ENCODE data around the gene TBC1D22B. TPM values are rescaled to one million over a fixed set of nuclear protein-coding genes. Genes with fewer than 3 reads are reported as not detected.

TBC1D22B gene
- total RNA-seq, 1 donor from 2014 or later, result 16.5 TPM

DNA sequence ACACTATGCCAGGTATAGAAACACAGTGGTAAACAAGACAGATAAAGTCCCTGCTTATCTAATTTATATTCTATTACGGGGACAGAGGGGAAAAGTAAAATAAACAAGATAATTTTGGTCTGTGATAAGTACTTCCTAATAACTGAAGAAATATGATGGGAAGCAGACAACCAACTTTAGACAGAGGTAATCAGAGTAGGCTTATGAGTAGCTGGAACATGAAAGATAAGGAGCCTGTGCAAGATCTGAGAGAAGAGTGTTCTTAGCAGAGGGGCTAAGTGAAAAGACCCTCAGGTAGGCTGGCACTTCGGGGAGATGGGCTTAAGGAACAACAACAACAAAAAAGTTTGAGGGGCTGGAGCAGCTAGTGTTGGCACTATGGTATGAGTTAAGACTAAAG is 100.3 kb downstream of the TBC1D22B start:
- H2AFZ ChIP-seq (replicated peaks), result no peak overlapping the region
- H3K4me3 ChIP-seq, result no peak overlapping the region
- peaks cover 7% of the 10 kb centered on the region for H3K27me3 ChIP-seq
- no peaks in the 10 kb centered on the region for H3K36me3 ChIP-seq
- H3K9me3 Mint-ChIP-seq, result no peaks in the 10 kb centered on the region
- no peak overlapping the region for H3K9ac ChIP-seq
- H3K9me3 ChIP-seq (ENCODE audit: low read depth), result no peaks in the 10 kb centered on the region
- DNase-seq (ENCODE audit: low spot score), result no peak
- peaks cover 59% of the 10 kb centered on the region for H3K79me2 ChIP-seq (ENCODE audit: low read depth)
- H3K4me1 Mint-ChIP-seq, result peaks cover 28% of the 10 kb centered on the region
- peaks cover 5% of the 10 kb centered on the region for H3F3A ChIP-seq (ENCODE audit: low read depth)
- TF ChIP-seq, protein P1, sequence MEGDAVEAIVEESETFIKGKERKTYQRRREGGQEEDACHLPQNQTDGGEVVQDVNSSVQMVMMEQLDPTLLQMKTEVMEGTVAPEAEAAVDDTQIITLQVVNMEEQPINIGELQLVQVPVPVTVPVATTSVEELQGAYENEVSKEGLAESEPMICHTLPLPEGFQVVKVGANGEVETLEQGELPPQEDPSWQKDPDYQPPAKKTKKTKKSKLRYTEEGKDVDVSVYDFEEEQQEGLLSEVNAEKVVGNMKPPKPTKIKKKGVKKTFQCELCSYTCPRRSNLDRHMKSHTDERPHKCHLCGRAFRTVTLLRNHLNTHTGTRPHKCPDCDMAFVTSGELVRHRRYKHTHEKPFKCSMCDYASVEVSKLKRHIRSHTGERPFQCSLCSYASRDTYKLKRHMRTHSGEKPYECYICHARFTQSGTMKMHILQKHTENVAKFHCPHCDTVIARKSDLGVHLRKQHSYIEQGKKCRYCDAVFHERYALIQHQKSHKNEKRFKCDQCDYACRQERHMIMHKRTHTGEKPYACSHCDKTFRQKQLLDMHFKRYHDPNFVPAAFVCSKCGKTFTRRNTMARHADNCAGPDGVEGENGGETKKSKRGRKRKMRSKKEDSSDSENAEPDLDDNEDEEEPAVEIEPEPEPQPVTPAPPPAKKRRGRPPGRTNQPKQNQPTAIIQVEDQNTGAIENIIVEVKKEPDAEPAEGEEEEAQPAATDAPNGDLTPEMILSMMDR (IDR thresholded peaks at IDR 0.05), result no peak
- TF ChIP-seq EZH2phosphoT487 (IDR thresholded peaks at IDR 0.05) (no peak), EZH2 (IDR thresholded peaks at IDR 0.05) (no peak)
- no peak overlapping the region for H3K27ac Mint-ChIP-seq
- H4K20me1 ChIP-seq (ENCODE audit: low read depth), result peaks cover 51% of the 10 kb centered on the region
- H3K36me3 Mint-ChIP-seq, result peaks cover 6% of the 10 kb centered on the region
- H3K27ac ChIP-seq, result no peak overlapping the region
- no peaks in the 10 kb centered on the region for H3K27me3 Mint-ChIP-seq (ENCODE audit: insufficient read depth, low read depth)
- H3K4me1 ChIP-seq, result peaks cover 26% of the 10 kb centered on the region
- H3K4me3 Mint-ChIP-seq, result no peak overlapping the region
- no peak overlapping the region for H3K4me2 ChIP-seq

DNA sequence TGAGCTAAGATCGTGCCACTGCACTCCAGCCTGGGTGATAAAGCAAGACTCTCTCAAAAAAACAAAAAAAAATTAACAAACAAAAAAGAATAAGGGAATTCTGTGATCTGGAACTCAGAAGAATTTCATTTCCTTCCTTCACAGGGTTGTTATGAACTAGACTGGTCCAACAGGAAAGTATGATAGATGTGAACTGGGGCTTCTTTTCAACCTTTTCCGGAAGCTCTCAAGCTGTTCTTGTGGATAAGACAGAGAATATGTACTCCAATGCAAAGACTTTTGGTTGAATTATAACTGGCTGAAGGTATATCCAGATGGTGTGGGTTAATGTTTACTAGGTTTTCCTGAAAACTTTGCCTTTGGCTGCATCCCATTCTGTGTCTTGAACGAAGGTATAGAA is 101.5 kb downstream of the TBC1D22B start:
- Histone ChIP-seq H3K4me2 (no peak overlapping the region), H4K20me1 (ENCODE audit: low read depth) (peaks cover 54% of the 10 kb centered on the region), H3K79me2 (ENCODE audit: low read depth) (peaks cover 59% of the 10 kb centered on the region), H3K36me3 (no peaks in the 10 kb centered on the region), H3K9ac (no peak overlapping the region), H2AFZ (replicated peaks) (no peak overlapping the region), H3K4me1 (peaks cover 27% of the 10 kb centered on the region), H3F3A (ENCODE audit: low read depth) (peaks cover 3% of the 10 kb centered on the region), H3K4me3 (no peak overlapping the region), H3K27me3 (no peaks in the 10 kb centered on the region), H3K9me3 (ENCODE audit: low read depth) (no peaks in the 10 kb centered on the region), H3K27ac (no peak overlapping the region)
- Mint-ChIP-seq H3K36me3 (peaks cover 12% of the 10 kb centered on the region), H3K4me1 (peaks cover 23% of the 10 kb centered on the region), H3K27ac (no peak overlapping the region), H3K27me3 (ENCODE audit: insufficient read depth, low read depth) (no peaks in the 10 kb centered on the region), H3K4me3 (no peak overlapping the region), H3K9me3 (no peaks in the 10 kb centered on the region)
- TF ChIP-seq EZH2phosphoT487 (IDR thresholded peaks at IDR 0.05) (no peak), EZH2 (IDR thresholded peaks at IDR 0.05) (no peak)
- TF ChIP-seq, protein P1 (IDR thresholded peaks at IDR 0.05), result no peak
- no peak for DNase-seq (ENCODE audit: low spot score)

DNA sequence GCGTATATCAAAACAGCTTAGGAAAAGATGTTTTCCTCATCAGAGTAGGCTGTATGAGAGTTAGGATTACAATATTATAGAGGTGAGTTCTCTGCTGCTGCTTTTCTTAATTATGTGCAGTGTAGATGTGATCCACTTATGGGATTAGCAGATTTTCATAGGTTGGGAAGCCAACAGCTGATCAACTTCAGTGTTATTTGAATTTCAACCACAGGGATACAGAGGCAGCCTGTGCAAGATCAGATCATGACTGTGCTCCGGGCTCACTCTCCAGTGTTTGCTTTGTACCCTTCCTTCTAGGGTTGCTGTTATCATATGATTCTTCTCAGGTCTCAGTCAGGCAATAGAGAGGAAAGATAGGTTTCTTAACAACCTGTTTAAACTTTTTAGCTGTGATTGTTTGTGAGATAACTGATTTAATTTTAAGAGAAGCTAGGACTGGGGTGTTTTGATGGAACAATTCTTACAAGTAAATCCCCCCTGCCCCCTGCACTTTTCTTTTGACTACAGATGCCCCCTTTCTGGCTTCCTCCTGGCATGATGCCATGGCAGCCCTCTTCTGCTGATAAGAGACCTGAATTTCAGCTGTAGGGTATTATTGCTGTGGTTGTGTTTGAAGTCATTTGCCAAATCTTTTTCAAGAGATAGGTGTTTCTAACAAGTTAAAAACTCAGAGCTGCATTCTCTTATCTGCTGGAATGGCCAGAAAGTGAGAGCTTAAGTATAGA is 104.7 kb downstream of the TBC1D22B start:
- peaks cover 39% of the 10 kb centered on the region for H3K79me2 ChIP-seq (ENCODE audit: low read depth)
- no peak for DNase-seq (ENCODE audit: low spot score)
- peaks cover 3% of the 10 kb centered on the region for H3K36me3 ChIP-seq
- Mint-ChIP-seq H3K36me3 (peaks cover 12% of the 10 kb centered on the region), H3K4me3 (no peak overlapping the region), H3K27me3 (ENCODE audit: insufficient read depth, low read depth) (no peaks in the 10 kb centered on the region), H3K27ac (no peak overlapping the region), H3K9me3 (no peaks in the 10 kb centered on the region), H3K4me1 (peaks cover 8% of the 10 kb centered on the region)
- peaks cover 46% of the 10 kb centered on the region for H4K20me1 ChIP-seq (ENCODE audit: low read depth)
- no peak overlapping the region for H3K9ac ChIP-seq
- H2AFZ ChIP-seq (replicated peaks), result no peak overlapping the region
- H3K27me3 ChIP-seq, result no peaks in the 10 kb centered on the region
- TF ChIP-seq EZH2phosphoT487 (IDR thresholded peaks at IDR 0.05) (no peak), EZH2 (IDR thresholded peaks at IDR 0.05) (no peak)
- H3K4me1 ChIP-seq, result peaks cover 7% of the 10 kb centered on the region
- H3F3A ChIP-seq (ENCODE audit: low read depth), result no peaks in the 10 kb centered on the region
- H3K4me3 ChIP-seq, result no peak overlapping the region
- no peaks in the 10 kb centered on the region for H3K9me3 ChIP-seq (ENCODE audit: low read depth)
- no peak overlapping the region for H3K4me2 ChIP-seq
- no peak overlapping the region for H3K27ac ChIP-seq

DNA sequence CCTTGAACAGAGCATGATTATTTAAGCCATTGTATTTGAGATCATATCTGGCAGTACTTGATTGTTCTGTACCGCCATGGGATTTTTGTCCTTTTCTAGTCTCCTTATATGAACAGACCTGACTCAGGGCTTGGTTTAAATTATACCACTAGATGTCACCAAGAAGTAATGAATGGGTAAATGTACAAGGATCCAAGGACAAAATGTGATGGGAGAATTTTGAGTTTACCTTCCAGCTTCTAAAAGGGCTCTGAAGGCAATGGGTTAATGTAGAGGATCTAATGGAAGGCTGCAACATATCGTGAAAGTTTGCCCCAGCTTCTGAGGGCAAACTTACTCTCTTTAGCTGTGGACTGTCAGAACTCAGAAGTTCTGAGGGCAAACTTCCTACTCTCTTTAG is 108.2 kb downstream of the TBC1D22B start:
- Histone ChIP-seq H3F3A (ENCODE audit: low read depth) (no peaks in the 10 kb centered on the region), H3K9ac (no peak overlapping the region), H4K20me1 (ENCODE audit: low read depth) (peaks cover 32% of the 10 kb centered on the region), H3K36me3 (peaks cover 3% of the 10 kb centered on the region), H3K27ac (no peak overlapping the region), H3K27me3 (no peaks in the 10 kb centered on the region), H3K4me3 (no peak overlapping the region), H3K79me2 (ENCODE audit: low read depth) (peaks cover 10% of the 10 kb centered on the region), H2AFZ (replicated peaks) (no peak overlapping the region), H3K4me1 (peaks cover 6% of the 10 kb centered on the region), H3K9me3 (ENCODE audit: low read depth) (no peaks in the 10 kb centered on the region), H3K4me2 (no peak overlapping the region)
- H3K36me3 Mint-ChIP-seq, result peaks cover 24% of the 10 kb centered on the region
- H3K4me1 Mint-ChIP-seq, result no peaks in the 10 kb centered on the region
- no peak overlapping the region for H3K4me3 Mint-ChIP-seq
- no peaks in the 10 kb centered on the region for H3K27me3 Mint-ChIP-seq (ENCODE audit: insufficient read depth, low read depth)
- no peak for DNase-seq (ENCODE audit: low spot score)
- TF ChIP-seq, protein P1 (IDR thresholded peaks at IDR 0.05), result peak; percentile 16
- TF ChIP-seq EZH2phosphoT487 (IDR thresholded peaks at IDR 0.05), result no peak
- H3K9me3 Mint-ChIP-seq, result no peaks in the 10 kb centered on the region
- no peak overlapping the region for H3K27ac Mint-ChIP-seq
